ENCODE results near the gene CCNO. TPM values are rescaled to one million over a fixed set of nuclear protein-coding genes. Genes with fewer than 3 reads are reported as not detected.

The CCNO gene
- total and polyA plus RNA-seq, 2 donors (not counting 3 experiments of a cell fraction or from before 2014, with no cell fraction given): 0.37 to 0.58 TPM

- Histone ChIP-seq H3K4me3 (replicated peaks in 1 of 3; ENCODE audit: insufficient read depth in 1 of 3, low read depth in 1 of 3, low read length in 3 of 3) (peak overlapping the region in 1 of 3 experiments; percentile 25), H2AFZ (ENCODE audit: low read depth, low read length) (peak overlapping the region; percentile 58), H3K4me2 (ENCODE audit: insufficient read depth, low read length) (peak overlapping the region; percentile 57), H3K27ac (ENCODE audit: insufficient read depth, low read depth, low read length) (no peak overlapping the region), H4K20me1 (replicated peaks; ENCODE audit: control insufficient read depth, extremely low read depth, insufficient read depth, low read length) (no peaks in the 10 kb centered on the region), H3K9me1 (replicated peaks; ENCODE audit: control insufficient read depth, extremely low read depth, insufficient read depth, low read length) (no peaks in the 10 kb centered on the region), H3K9me3 (replicated peaks; ENCODE audit: control insufficient read depth, insufficient read depth, low read length) (no peaks in the 10 kb centered on the region), H3K9ac (replicated peaks; ENCODE audit: extremely low read depth, insufficient read depth, low read length) (no peak overlapping the region), H3K36me3 (ENCODE audit: control insufficient read depth in 2 of 2, extremely low read depth in 1 of 2, insufficient read depth in 2 of 2, low read length in 2 of 2) (no peaks in the 10 kb centered on the region), H3K79me2 (ENCODE audit: control insufficient read depth, insufficient read depth, low read length) (no peaks in the 10 kb centered on the region), H3K4me1 (ENCODE audit: control insufficient read depth, extremely low read depth, insufficient read depth, low read length) (peaks cover 8% of the 10 kb centered on the region), H3K27me3 (ENCODE audit: control insufficient read depth in 2 of 2, insufficient read depth in 2 of 2, low read length in 2 of 2) (peaks cover 84 to 95% of the 10 kb centered on the region in 2 experiments)
- dilution Hi-C loops (cut with MboI; ENCODE audit: extremely low pct_ligation_motif_present, low sequenced_read_pairs) (no loop called here), intact Hi-C loops (cut with micrococcal nuclease) (loop anchor here (5.0 kb wide), 2 partner anchors 466 to 1591 kb away; partner anchors contain the start of gene MAP3K1)
- DNase-seq (ENCODE audit: low read depth, low spot score) (peak; percentile 51), FAIRE-seq (peak; percentile 47)
- ChIA-PET POLR2A (no interaction called here), CTCF (interaction anchor here (0.9 to 1.8 kb wide), 3 partner anchors 9 to 39 kb away, joined by 4 to 7 read pairs (median 4); no protein-coding TSS in a partner anchor)
- TF ChIP-seq CTCF (IDR thresholded peaks at IDR 0.05; ENCODE audit: extremely low read depth in 1 of 2, insufficient read depth in 1 of 2, low read depth in 1 of 2, low read length in 2 of 2) (peak; percentile 75 to 77), FOS (IDR thresholded peaks at IDR 0.05; ENCODE audit: borderline replicate concordance, insufficient read depth, low read length) (no peak), GATA2 (IDR thresholded peaks at IDR 0.05; ENCODE audit: insufficient read depth, insufficient read length, low read depth, low read length) (no peak), EZH2 (IDR thresholded peaks at IDR 0.05; ENCODE audit: borderline replicate concordance, low read depth, low read length, severe bottlenecking) (no peak), JUN (IDR thresholded peaks at IDR 0.05; ENCODE audit: borderline replicate concordance, insufficient read depth, insufficient read length, low read depth) (no peak), POLR2A (IDR thresholded peaks at IDR 0.05; ENCODE audit: low read depth, low read length) (no peak), MYC (IDR thresholded peaks at IDR 0.05; ENCODE audit: low read depth, low read length) (no peak)
- no TSS peak for BruUV-seq (replicated peaks)
Observed at GRCh38 chr5:55226027-55226933, 7.1 kb downstream of the CCNO start.

Measured in endothelial cell of umbilical vein (primary cell).